HG03066 (cell line): Measurements from ENCODE around the gene BDNF.
A peak's percentile ranks its signal among the peaks of the same experiment; 100 is the strongest.

Experiments
- ATAC-seq: cut with Tn5 transposase; IDR thresholded peaks from one replicate; pipeline ENCODE4 v1.9.1; 2021; ENCODE audit warnings: low read depth; ENCODE audit not compliant: unreplicated experiment

The BDNF gene

GRCh38 chr11:27707676-27708075 lies 7.4 kb upstream of the BDNF start:
- no peak for ATAC-seq

GRCh38 chr11:27705873-27706820 lies 5.9 kb upstream of the BDNF start:
- peak; percentile 72 for ATAC-seq

- ATAC-seq, result no peak
Measured at GRCh38 chr11:27703481-27703880, 3.2 kb upstream of the BDNF start.

GRCh38 chr11:27702811-27703210 lies 2.6 kb upstream of the BDNF start:
- no peak for ATAC-seq

- ATAC-seq, result no peak
Measured at GRCh38 chr11:27701355-27702105, 1.3 kb upstream of the BDNF start.

GRCh38 chr11:27699926-27700350 lies 317 bp downstream of the BDNF start:
- no peak for ATAC-seq

GRCh38 chr11:27699242-27699925 lies 871 bp downstream of the BDNF start:
- no peak for ATAC-seq

GRCh38 chr11:27698872-27699241 lies 1.4 kb downstream of the BDNF start:
- ATAC-seq, result peak; percentile 47

GRCh38 chr11:27697679-27698275 lies 2.5 kb downstream of the BDNF start:
- ATAC-seq, result no peak

GRCh38 chr11:27696961-27697360 lies 3.3 kb downstream of the BDNF start:
- ATAC-seq, result no peak

- no peak for ATAC-seq
Measured at GRCh38 chr11:27696115-27696514, 4.1 kb downstream of the BDNF start.

GRCh38 chr11:27694992-27695391 lies 5.3 kb downstream of the BDNF start:
- no peak for ATAC-seq

GRCh38 chr11:27693398-27693797 lies 6.9 kb downstream of the BDNF start:
- ATAC-seq, result no peak

- ATAC-seq, result no peak
Measured at GRCh38 chr11:27692781-27693180, 7.5 kb downstream of the BDNF start.

GRCh38 chr11:27688076-27688475 lies 12.2 kb downstream of the BDNF start:
- no peak for ATAC-seq

- ATAC-seq, result no peak
Measured at GRCh38 chr11:27681664-27682063, 18.6 kb downstream of the BDNF start.

GRCh38 chr11:27679136-27680015 lies 20.9 kb downstream of the BDNF start:
- no peak for ATAC-seq

- ATAC-seq, result no peak
Measured at GRCh38 chr11:27678242-27678641, 22.0 kb downstream of the BDNF start.

GRCh38 chr11:27677108-27677507 lies 23.1 kb downstream of the BDNF start:
- ATAC-seq, result no peak
